ENCODE results near the gene REST. TPM values are rescaled to one million over a fixed set of nuclear protein-coding genes. Genes with fewer than 3 reads are reported as not detected.
"Not testable (repeated sequence)": the region's sequence is repeated elsewhere in the genome, so short reads cannot be mapped to it uniquely, and the experiment has no call there.

REST gene
- total RNA-seq, 1 donor: 50.7 TPM

GRCh38 chr4:56892691-56893090, 15.0 kb upstream of the REST start:
- DNase-seq (ENCODE audit: insufficient read length, low spot score, missing footprints): no peak

GRCh38 chr4:56897842-56898241, 9.9 kb upstream of the REST start:
- not testable (repeated sequence) for H3K4me2 ChIP-seq (ENCODE audit: insufficient read depth, low read length); H2AFZ ChIP-seq (ENCODE audit: low read length); DNase-seq (ENCODE audit: insufficient read length, low spot score, missing footprints); H3K9me3 ChIP-seq (ENCODE audit: low read depth, low read length); H3K4me3 ChIP-seq (ENCODE audit: insufficient read depth, low read length); H3K79me2 ChIP-seq (ENCODE audit: insufficient read depth, low read length); H3K36me3 ChIP-seq (ENCODE audit: insufficient read depth, low read length); H4K20me1 ChIP-seq (ENCODE audit: insufficient read depth, low read length); H3K4me1 ChIP-seq (ENCODE audit: insufficient read depth, low read length); H3K27ac ChIP-seq (ENCODE audit: low read depth, low read length); H3K27me3 ChIP-seq (ENCODE audit: insufficient read depth, low read length)

More at GRCh38 chr4:56892691-56893090, 15.0 kb upstream of the REST start:
- no peak overlapping the region for H2AFZ ChIP-seq (ENCODE audit: low read length)
- no peak overlapping the region for H3K4me2 ChIP-seq (ENCODE audit: insufficient read depth, low read length)
- no peak overlapping the region for H3K27ac ChIP-seq (ENCODE audit: low read depth, low read length)
- no peaks in the 10 kb centered on the region for H4K20me1 ChIP-seq (ENCODE audit: insufficient read depth, low read length)
- H3K79me2 ChIP-seq (ENCODE audit: insufficient read depth, low read length): no peaks in the 10 kb centered on the region
- H3K9me3 ChIP-seq (ENCODE audit: low read depth, low read length): no peaks in the 10 kb centered on the region
- no peak overlapping the region for H3K4me3 ChIP-seq (ENCODE audit: insufficient read depth, low read length)
- H3K4me1 ChIP-seq (ENCODE audit: insufficient read depth, low read length): no peaks in the 10 kb centered on the region
- TF ChIP-seq CTCF (IDR thresholded peaks at IDR 0.05; ENCODE audit: extremely low read depth, low read depth, low read length): no peak
- no peaks in the 10 kb centered on the region for H3K36me3 ChIP-seq (ENCODE audit: insufficient read depth, low read length)
- H3K27me3 ChIP-seq (ENCODE audit: insufficient read depth, low read length): no peaks in the 10 kb centered on the region

GRCh38 chr4:56900186-56900585, 7.5 kb upstream of the REST start:
- H3K36me3 ChIP-seq (ENCODE audit: insufficient read depth, low read length); H3K4me2 ChIP-seq (ENCODE audit: insufficient read depth, low read length); H3K9me3 ChIP-seq (ENCODE audit: low read depth, low read length); H3K27ac ChIP-seq (ENCODE audit: low read depth, low read length); H2AFZ ChIP-seq (ENCODE audit: low read length); H3K4me1 ChIP-seq (ENCODE audit: insufficient read depth, low read length); H4K20me1 ChIP-seq (ENCODE audit: insufficient read depth, low read length); DNase-seq (ENCODE audit: insufficient read length, low spot score, missing footprints); H3K4me3 ChIP-seq (ENCODE audit: insufficient read depth, low read length); H3K79me2 ChIP-seq (ENCODE audit: insufficient read depth, low read length); H3K27me3 ChIP-seq (ENCODE audit: insufficient read depth, low read length): not testable (repeated sequence)

GRCh38 chr4:56902703-56903102, 5.0 kb upstream of the REST start:
- Histone ChIP-seq H3K4me3 (ENCODE audit: insufficient read depth, low read length) (no peak overlapping the region), H3K4me2 (ENCODE audit: insufficient read depth, low read length) (no peak overlapping the region), H3K79me2 (ENCODE audit: insufficient read depth, low read length) (no peaks in the 10 kb centered on the region), H3K9me3 (ENCODE audit: low read depth, low read length) (no peaks in the 10 kb centered on the region), H3K27me3 (ENCODE audit: insufficient read depth, low read length) (peaks cover 14% of the 10 kb centered on the region), H3K27ac (ENCODE audit: low read depth, low read length) (no peak overlapping the region), H2AFZ (ENCODE audit: low read length) (no peak overlapping the region), H3K36me3 (ENCODE audit: insufficient read depth, low read length) (no peaks in the 10 kb centered on the region), H4K20me1 (ENCODE audit: insufficient read depth, low read length) (no peaks in the 10 kb centered on the region), H3K4me1 (ENCODE audit: insufficient read depth, low read length) (peaks cover 3% of the 10 kb centered on the region)
- TF ChIP-seq CTCF (IDR thresholded peaks at IDR 0.05; ENCODE audit: extremely low read depth, low read depth, low read length): no peak
- DNase-seq (ENCODE audit: insufficient read length, low spot score, missing footprints): no peak

- DNase-seq (ENCODE audit: insufficient read length, low spot score, missing footprints): peak; percentile 18
- Histone ChIP-seq H3K9me3 (ENCODE audit: low read depth, low read length) (no peaks in the 10 kb centered on the region), H3K27me3 (ENCODE audit: insufficient read depth, low read length) (peaks cover 14% of the 10 kb centered on the region), H4K20me1 (ENCODE audit: insufficient read depth, low read length) (peaks cover 6% of the 10 kb centered on the region), H3K36me3 (ENCODE audit: insufficient read depth, low read length) (peaks cover 3% of the 10 kb centered on the region), H3K79me2 (ENCODE audit: insufficient read depth, low read length) (peaks cover 15% of the 10 kb centered on the region), H3K4me1 (ENCODE audit: insufficient read depth, low read length) (peaks cover 17% of the 10 kb centered on the region), H3K4me3 (ENCODE audit: insufficient read depth, low read length) (no peak overlapping the region), H3K4me2 (ENCODE audit: insufficient read depth, low read length) (no peak overlapping the region), H2AFZ (ENCODE audit: low read length) (no peak overlapping the region), H3K27ac (ENCODE audit: low read depth, low read length) (no peak overlapping the region)
- TF ChIP-seq CTCF (IDR thresholded peaks at IDR 0.05; ENCODE audit: extremely low read depth, low read depth, low read length): no peak
These were observed 1.9 kb upstream of the REST start for GRCh38 chr4:56905796-56906195.

All from osteoblast (primary cell).